SJSA1 (cell line): ENCODE measurements around the gene NYAP1. TPM values are rescaled to one million over a fixed set of nuclear protein-coding genes. Genes with fewer than 3 reads are reported as not detected.
"Not testable (repeated sequence)": the region's sequence is repeated elsewhere in the genome, so short reads cannot be mapped to it uniquely, and the experiment has no call there.

Source experiments
- DNase-seq, 2 experiments: peaks; one replicate each; pipeline ENCODE4 v3.0.0-alpha.2; 2015 to 2020; ENCODE audit warnings: low spot score in 2 of 2, low read depth in 1 of 2
- H3K27ac ChIP-seq: fragments of 250-450 bp; sonication (Bioruptor Pico); 2 replicates; pipeline ENCODE4 v1.5.1; 2020; ENCODE audit warnings: mild to moderate bottlenecking, moderate library complexity
- H3K27me3 ChIP-seq: fragments of 250-450 bp; sonication (Bioruptor Pico); replicated peaks from 2 replicates; pipeline ENCODE4 v1.5.1; 2020; ENCODE audit warnings: mild to moderate bottlenecking, moderate library complexity
- H3K36me3 ChIP-seq: fragments of 250-450 bp; sonication (Bioruptor Pico); 2 replicates; pipeline ENCODE4 v1.5.1; 2020; ENCODE audit warnings: mild to moderate bottlenecking
- H3K4me1 ChIP-seq: fragments of 250-450 bp; sonication (Bioruptor Pico); replicated peaks from 2 replicates; pipeline ENCODE4 v1.6.1; 2021; ENCODE audit warnings: mild to moderate bottlenecking
- H3K4me3 ChIP-seq: fragments of 250-450 bp; sonication (Bioruptor Pico); 2 replicates; pipeline ENCODE4 v1.5.1; 2020; ENCODE audit warnings: mild to moderate bottlenecking
- H3K9me3 ChIP-seq: fragments of 250-450 bp; sonication (Bioruptor Pico); replicated peaks from 2 replicates; pipeline ENCODE4 v1.5.1; 2020; ENCODE audit warnings: mild to moderate bottlenecking
- total RNA-seq: library from RNA; depleted of rRNA; stranded (reverse); fragments of >200 nt; shearing (Covaris generic); gene quantifications from 2 replicates; pipeline ENCODE4 v1.2.3, GENCODE V29; 2014

The NYAP1 gene
- total RNA-seq, 1 experiment from 2014 or later, result 0.87 TPM

DNA sequence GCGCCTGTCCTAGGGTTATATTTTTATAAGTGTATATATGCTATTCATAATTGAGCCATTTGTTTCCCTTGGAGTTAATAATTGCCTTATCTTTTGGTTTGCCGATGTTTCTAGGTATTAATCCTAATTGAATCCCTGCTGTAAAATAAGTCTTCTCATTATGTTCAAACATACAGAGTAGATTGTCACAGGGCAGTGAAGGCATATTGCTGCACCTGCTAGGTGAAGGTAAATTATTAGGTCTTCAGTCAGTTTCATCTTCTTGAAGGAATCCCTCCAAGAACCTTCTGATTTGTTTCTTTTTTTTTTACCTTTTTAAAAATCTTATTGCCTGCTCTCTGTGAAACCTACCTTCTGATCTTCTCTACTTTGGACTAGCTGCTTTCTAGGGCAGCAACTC lies 37.3 kb downstream of the NYAP1 start:
- peaks cover 7% of the 10 kb centered on the region for H3K4me1 ChIP-seq
- H3K9me3 ChIP-seq, result no peaks in the 10 kb centered on the region
- no peak overlapping the region for H3K27ac ChIP-seq
- no peak for DNase-seq
- no peak overlapping the region for H3K4me3 ChIP-seq
- no peaks in the 10 kb centered on the region for H3K27me3 ChIP-seq
- no peaks in the 10 kb centered on the region for H3K36me3 ChIP-seq

DNA sequence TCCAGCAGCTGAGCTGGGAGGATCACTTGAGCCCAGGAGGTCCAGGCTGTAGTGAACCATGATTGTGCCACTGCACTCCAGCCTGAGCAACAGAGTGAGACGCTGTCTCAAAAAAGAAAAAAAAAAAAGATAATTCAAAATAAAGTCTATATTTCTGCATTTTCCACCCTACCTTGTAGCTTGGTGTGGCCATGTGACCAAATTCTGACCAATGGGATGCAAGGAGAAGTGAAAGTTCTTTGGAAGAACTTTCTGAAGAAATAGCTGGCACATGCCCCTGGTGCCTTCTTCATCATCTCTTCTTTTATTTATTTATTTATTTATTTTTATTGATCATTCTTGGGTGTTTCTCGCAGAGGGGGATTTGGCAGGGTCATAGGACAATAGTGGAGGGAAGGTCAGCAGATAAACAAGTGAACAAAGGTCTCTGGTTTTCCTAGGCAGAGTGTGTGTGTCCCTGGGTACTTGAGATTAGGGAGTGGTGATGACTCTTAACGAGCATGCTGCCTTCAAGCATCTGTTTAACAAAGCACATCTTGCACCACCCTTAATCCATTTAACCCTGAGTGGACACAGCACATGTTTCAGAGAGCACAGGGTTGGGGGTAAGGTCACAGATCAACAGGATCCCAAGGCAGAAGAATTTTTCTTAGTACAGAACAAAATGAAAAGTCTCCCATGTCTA lies 38.3 kb downstream of the NYAP1 start:
- DNase-seq, H3K4me3 ChIP-seq, H3K36me3 ChIP-seq, H3K9me3 ChIP-seq, H3K27me3 ChIP-seq, H3K4me1 ChIP-seq, H3K27ac ChIP-seq: not testable (repeated sequence)

DNA sequence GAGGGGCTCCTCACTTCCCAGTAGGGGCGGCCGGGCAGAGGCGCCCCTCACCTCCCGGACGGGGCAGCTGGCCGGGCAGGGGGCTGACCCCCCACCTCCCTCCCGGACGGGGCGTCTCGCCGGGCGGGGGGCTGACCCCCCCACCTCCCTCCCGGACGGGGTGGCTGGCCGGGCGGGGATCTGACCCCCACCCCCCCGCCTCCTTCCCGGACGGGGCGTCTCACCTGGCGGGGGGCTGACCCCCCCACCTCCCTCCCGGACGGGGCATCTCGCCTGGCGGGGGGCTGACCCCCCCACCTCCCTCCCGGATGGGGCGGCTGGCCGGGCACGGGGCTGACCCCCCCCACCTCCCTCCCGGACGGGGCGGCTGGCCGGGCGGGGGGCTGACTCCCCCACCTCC lies 39.5 kb downstream of the NYAP1 start:
- not testable (repeated sequence) for H3K4me3 ChIP-seq, H3K27me3 ChIP-seq, H3K36me3 ChIP-seq, H3K27ac ChIP-seq, DNase-seq, H3K4me1 ChIP-seq, H3K9me3 ChIP-seq

DNA sequence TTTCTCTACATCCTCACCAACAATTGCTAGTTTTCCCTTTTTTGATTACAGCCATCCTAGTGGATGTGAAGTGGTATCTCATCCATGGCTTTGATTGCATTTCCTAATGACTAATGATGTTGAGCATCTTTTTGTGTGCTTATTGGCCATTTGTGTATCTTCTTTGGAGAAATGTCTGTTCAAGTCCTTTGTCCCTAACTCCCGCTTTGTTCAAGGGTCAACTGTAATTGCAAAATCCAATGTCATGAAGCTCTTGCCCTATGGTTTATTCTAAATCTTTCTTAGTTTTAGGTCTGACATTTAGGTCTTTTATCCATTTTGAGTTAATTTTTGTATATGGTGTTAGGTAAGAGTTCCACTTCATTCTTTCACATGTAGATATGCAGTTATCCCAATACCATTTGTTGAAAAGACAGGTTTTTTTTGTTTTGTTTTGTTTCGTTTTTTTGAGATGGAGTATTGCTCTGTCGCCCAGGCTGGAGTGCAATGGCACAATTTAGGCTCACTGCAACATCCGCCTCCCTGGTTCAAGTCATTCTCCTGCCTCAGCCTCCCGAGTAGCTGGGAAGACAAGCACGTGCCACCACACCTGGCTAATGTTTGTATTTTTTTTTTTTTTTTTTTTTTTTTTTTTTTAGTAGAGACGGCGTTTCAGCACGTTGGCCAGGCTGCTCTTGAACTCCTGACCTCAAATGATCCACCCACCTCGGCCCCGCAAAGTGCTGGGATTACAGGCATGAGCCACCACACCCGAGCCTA lies 44.6 kb downstream of the NYAP1 start:
- H3K27ac ChIP-seq, DNase-seq, H3K4me3 ChIP-seq, H3K4me1 ChIP-seq, H3K9me3 ChIP-seq, H3K36me3 ChIP-seq, H3K27me3 ChIP-seq: not testable (repeated sequence)

DNA sequence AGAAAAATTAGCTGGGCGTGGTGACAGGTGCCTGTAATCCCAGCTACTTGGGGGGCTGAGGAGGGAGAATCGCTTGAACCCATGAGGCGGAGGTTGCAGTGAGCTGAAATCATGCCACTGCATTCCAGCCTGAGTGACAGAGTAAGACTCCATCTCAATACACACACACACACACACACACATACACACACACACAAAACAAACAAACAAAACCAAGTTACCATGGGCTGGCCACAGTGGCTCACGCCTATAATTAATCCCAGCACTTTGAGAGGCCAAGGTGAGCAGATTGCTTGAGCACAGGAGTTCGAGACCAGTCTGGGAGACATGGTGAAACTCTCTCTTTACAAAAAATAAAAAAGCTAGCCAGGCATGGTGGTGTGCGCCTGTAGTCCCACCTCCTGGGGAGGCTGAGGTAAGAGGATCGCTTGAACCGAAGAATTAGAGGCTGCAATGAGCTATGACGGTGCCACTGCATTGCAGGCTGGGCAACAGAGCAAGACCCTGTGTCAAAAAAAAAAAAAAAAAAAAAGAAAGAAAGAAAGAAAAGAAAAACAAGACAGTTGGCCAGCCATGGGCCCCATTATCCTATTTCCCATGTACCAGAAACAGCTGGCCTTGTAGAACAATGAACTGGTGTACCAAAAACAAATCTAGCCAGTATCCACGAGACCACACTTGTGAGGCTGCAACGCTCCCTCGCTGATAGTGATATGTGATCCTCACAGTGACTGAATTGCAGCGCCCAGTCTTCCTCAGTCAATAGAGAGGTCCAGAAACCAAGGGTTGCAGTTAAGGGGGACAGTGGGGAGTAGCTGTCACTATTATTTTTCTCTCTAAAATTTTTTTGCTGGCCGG lies 48.7 kb downstream of the NYAP1 start:
- no peak for DNase-seq
- no peaks in the 10 kb centered on the region for H3K9me3 ChIP-seq
- 0 out of 2 replicates have a peak, but pooled peaks cover 5% of the 10 kb centered on the region for H3K4me1 ChIP-seq
- no peak overlapping the region for H3K4me3 ChIP-seq
- H3K27ac ChIP-seq, result no peak overlapping the region
- no peaks in the 10 kb centered on the region for H3K36me3 ChIP-seq
- H3K27me3 ChIP-seq, result no peaks in the 10 kb centered on the region

DNA sequence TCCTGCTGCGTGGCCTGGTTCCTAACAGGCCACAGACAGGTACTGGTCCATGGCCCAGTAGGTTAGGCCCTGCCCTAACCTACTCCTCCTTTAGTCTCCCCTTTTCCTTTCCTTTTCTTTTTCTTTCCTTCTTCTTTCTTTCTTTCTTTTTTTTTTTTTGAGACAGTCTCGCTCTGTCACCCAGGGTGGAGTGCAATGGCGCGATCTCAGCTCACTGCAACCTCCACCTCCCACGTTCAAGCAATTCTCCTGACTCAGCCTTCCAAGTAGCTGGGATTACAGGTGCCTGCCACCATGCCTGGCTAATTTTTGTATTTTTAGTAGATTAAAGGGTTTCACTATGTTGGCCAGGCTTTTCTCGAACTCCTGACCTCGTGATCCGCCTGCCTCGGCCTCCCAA lies 52.3 kb downstream of the NYAP1 start:
- DNase-seq, H3K27me3 ChIP-seq, H3K4me3 ChIP-seq, H3K9me3 ChIP-seq, H3K27ac ChIP-seq, H3K36me3 ChIP-seq: not testable (repeated sequence)
- peaks cover 10% of the 10 kb centered on the region; the same call in 1 of the 2 replicates for H3K4me1 ChIP-seq

DNA sequence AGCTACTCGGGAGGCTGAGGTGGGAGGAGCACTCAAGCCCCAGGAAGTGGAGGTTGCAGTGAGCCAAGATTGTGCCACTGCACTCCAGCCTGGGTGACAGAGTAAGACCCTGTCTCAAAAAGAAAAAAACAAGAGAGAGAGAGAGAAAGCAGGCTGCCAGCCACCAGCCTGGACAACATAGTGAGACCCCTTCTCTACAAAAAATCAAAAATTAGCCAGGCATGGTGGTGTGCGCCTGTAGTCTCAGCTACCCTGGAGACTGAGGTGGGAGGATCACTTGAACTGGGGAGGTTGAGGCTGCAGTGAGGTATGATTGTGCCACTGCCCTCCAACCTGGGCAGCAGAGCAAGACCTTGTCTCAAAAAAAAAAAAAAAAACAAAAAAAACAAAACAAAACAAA lies 53.0 kb downstream of the NYAP1 start:
- H3K36me3 ChIP-seq, H3K4me3 ChIP-seq, DNase-seq, H3K27ac ChIP-seq, H3K9me3 ChIP-seq, H3K27me3 ChIP-seq: not testable (repeated sequence)
- peaks cover 10% of the 10 kb centered on the region; the same call in 1 of the 2 replicates for H3K4me1 ChIP-seq

DNA sequence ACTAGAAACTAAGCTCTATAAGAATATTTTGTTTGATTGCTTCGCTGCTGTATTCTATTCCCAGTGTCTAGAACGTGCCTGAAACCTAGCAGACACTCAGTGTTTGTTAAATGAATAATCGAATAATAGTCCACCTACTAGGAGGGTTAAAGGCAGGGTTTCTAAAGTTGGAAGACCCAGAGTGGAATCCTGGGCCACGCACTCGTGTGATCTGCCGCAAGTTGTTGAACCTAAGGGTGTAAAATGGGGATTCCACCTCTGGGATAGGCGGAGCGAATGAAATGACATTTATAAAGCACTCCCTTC lies 54.6 kb downstream of the NYAP1 start:
- Histone ChIP-seq H3K27ac (peak overlapping the region; percentile 23), H3K4me3 (peak overlapping the region; percentile 28), H3K9me3 (no peaks in the 10 kb centered on the region), H3K27me3 (no peaks in the 10 kb centered on the region), H3K4me1 (peaks cover 10% of the 10 kb centered on the region; the same call in 1 of the 2 replicates), H3K36me3 (no peaks in the 10 kb centered on the region)
- no peak for DNase-seq

DNA sequence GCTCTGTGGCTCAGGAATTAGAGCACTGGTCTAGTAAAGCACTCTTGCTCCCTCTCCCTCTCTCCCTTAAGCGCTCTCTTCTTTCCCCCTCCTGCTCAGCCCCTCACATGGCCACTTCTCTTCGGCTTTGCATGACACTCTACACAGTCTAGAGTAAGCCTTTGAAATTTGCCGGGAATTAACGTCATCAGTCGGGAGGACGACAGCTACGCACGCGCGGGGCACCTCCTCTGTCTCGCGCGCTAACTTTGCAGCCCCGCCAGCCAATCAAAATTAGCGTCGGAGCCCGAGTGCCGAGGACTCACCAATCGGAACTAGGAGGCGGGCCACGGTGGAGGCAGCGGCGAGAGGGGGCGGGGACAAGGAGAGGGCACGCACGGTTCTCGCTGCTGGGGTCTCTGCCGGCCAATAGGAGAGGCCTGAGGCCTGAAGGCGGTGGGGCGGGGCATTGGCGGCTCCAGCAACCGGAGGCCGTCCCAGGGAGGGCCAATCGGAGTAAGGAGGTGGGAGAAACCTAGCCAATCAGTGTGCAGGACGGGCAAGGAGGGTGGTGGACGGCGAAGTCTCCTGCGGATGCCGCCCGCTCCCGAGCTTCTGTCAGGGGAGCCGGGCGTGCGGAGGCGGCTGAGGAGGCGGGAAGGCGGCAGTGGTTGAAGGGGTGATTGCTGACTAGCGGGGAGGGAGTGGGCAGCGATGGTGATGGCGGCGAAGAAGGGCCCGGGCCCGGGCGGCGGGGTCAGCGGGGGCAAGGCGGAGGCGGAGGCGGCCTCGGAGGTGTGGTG lies 55.1 kb downstream of the NYAP1 start, which contains the start of gene AGFG2:
TSS of gene AGFG2 (plus strand) at position 550 of the 782 bp plus-strand sequence. CDS start at position 694, 144 bp downstream.
- peak within 1 kb of the TSS; percentile 64 for H3K4me3 ChIP-seq
- H3K27ac ChIP-seq, result peak within 1 kb of the TSS; percentile 23
- no peaks in the 10 kb centered on the region for H3K36me3 ChIP-seq
- DNase-seq, result peak; percentile 100
- no peaks in the 10 kb centered on the region for H3K27me3 ChIP-seq
- peaks cover 14% of the 10 kb centered on the region; the same call in 1 of the 2 replicates for H3K4me1 ChIP-seq
- no peaks in the 10 kb centered on the region for H3K9me3 ChIP-seq

DNA sequence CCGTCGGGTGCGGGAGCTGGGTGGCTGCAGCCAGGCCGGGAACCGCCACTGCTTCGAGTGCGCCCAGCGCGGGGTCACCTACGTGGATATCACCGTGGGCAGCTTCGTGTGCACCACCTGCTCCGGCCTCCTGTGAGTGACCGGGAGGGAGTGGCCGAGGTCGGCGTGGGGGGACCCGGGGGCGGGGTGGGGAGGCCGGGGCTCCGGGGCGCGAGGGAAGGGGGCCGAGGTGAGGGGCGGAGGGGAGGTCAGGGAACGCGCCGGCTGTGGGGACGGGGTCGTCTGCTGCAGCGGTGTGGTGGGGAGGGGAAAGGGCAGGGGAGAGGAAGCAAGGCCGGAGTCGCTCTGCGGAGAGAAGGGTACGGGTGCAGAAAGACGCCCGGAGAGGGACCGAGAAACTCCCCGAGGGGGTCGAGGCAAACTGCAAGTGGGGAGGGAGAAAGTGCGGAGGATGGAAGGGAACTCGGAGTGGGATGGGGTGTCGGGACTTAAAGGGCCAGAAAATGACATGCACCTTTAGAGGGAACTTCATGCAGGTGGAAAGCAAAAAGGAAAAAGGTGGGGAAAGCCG lies 55.8 kb downstream of the NYAP1 start:
- Histone ChIP-seq H3K36me3 (no peaks in the 10 kb centered on the region), H3K9me3 (no peaks in the 10 kb centered on the region), H3K4me3 (peak overlapping the region; percentile 64), H3K27me3 (no peaks in the 10 kb centered on the region), H3K4me1 (peaks cover 19% of the 10 kb centered on the region; the same call in 1 of the 2 replicates), H3K27ac (no peak overlapping the region)
- DNase-seq, result no peak

DNA sequence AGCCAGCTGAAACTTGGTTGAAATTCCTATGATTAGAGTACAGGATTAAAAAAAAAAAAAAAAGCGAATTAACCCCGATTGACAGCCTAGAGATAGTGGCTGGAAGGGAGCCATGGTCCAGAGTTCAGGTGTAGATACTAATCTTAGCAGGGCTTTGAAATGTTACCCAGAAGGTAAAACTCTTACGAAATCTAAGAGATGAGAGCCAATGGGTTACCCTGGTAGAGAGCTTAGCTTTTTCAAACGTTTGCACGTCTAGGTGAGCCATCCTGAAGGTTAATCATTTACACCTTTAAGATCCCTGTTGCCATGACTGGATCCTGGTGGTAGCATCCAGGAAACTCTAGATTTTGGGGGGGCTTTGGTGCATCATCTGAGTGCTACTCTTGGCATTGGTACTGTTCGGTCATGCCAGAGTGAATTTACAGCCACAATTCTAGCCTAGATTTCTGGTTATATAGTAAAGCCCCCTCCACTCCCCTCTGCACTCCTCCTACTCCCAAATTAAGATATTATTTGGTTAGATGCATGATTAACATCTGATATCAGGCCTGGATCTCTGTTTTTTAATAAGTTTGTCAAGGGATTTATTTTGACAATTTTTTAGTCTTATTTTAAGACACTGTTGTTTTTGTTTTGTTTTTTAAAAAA lies 56.5 kb downstream of the NYAP1 start:
- Histone ChIP-seq H3K4me3 (peak overlapping the region; percentile 64), H3K27me3 (no peaks in the 10 kb centered on the region), H3K9me3 (no peaks in the 10 kb centered on the region), H3K36me3 (no peaks in the 10 kb centered on the region), H3K4me1 (peaks cover 25% of the 10 kb centered on the region), H3K27ac (no peak overlapping the region)
- no peak for DNase-seq

DNA sequence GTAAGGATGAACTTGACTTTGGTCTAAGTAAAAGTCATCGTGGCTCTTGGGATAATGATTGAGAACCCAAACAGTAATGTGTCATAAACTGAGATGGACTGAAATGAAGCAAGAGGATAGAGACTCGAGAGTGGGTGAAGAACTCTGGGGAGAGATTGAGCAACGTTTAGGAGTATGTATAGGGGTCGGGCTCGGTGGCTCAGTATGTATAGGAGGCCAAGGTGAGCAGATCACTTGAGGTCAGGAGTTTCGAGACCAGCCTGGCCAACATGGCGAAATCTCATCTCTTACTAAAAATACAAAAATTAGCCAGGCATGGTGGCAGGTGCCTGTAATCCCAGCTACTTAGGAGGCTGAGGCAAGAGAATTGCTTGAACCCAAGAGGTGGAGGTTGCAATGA lies 57.6 kb downstream of the NYAP1 start:
- H3K27ac ChIP-seq, H3K27me3 ChIP-seq, H3K4me3 ChIP-seq, H3K9me3 ChIP-seq, DNase-seq, H3K36me3 ChIP-seq: not testable (repeated sequence)
- peaks cover 36% of the 10 kb centered on the region for H3K4me1 ChIP-seq
